ENCODE results near the gene PTMS. TPM values are rescaled to one million over a fixed set of nuclear protein-coding genes. Genes with fewer than 3 reads are reported as not detected.

Gene PTMS
- total and polyA plus RNA-seq, 2 donors (not counting 3 experiments of a cell fraction or from before 2014, with no cell fraction given) = 555 to 661 TPM

DNA sequence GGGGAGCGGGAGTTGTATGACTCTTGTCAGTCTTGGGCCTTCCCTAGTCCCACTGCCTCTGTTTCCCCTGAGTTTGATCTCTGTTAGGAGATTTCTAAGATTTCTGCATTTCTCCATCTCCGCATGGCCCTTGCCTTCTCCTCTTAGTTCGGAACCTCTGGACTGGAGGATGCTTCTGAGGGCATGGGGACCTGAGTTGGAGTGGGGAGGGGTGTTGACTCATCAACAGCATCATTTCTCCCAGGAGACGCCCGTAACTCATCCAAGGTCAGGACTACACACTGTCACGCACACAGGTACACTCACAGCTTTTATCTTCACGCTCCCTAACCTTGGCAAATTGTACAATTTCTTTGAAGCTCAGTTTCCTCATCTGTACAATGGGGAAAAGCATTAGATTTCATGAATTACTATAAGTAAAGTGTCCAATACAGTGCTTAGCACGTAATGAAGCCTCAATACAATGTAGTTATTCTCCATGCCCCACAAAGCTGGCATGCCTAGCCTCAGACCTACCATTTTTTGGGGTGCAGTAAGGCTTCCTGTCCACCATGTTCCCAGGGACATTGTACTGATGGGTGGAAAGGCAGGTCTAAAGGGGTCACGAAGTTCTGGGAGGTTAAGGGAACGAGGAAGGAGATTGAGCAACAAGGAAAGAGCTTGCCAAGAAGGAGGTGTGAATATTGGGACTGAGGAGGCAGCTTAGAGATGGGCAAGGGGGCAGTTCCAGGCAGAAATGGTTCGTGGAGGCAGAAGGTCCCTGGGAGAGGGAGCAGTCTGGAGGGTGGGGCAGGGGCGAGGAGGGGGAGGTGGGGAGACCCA, 5.6 kb downstream of the PTMS start:
- CTCF ChIA-PET = interaction anchor here (1.8 to 8.4 kb wide), 2 partner anchors 18 to 53 kb away, joined by 5 to 234 read pairs; partner anchors contain the start of gene MLF2
- H3K4me2 ChIP-seq (ENCODE audit: insufficient read depth, low read length) = no peak overlapping the region

DNA sequence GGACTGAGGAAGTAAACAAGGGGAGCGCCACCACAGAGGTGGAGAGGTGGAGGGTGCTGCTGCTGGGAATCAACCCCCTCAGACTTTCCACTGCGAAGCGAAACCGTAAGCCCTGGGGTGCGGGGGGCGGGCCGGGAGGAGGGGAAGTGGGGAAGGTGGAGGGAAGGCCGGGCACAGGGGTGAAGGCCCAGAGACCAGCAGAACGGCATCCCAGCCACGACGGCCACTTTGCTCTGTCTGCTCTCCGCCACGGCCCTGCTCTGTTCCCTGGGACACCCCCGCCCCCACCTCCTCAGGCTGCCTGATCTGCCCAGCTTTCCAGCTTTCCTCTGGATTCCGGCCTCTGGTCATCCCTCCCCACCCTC, 6.2 kb downstream of the PTMS start, which contains the start of gene LAG3:
TSS of gene LAG3 (plus strand) at position 190 of the 365 bp plus-strand sequence. CDS start 333 bp downstream, outside the sequence.
- Histone ChIP-seq H3K4me2 (ENCODE audit: insufficient read depth, low read length) (no peak within 1 kb of the TSS), H3K79me2 (ENCODE audit: control insufficient read depth, insufficient read depth, low read length) (peaks cover 24% of the 10 kb centered on the region), H3K36me3 (ENCODE audit: control insufficient read depth in 2 of 2, extremely low read depth in 1 of 2, insufficient read depth in 2 of 2, low read length in 2 of 2) (peaks cover 0 to 29% of the 10 kb centered on the region in 2 experiments), H3K27ac (ENCODE audit: insufficient read depth, low read depth, low read length) (no peak within 1 kb of the TSS), H3K9ac (replicated peaks; ENCODE audit: extremely low read depth, insufficient read depth, low read length) (no peak within 1 kb of the TSS), H2AFZ (ENCODE audit: low read depth, low read length) (no peak within 1 kb of the TSS), H3K4me3 (replicated peaks in 1 of 3; ENCODE audit: insufficient read depth in 1 of 3, low read depth in 1 of 3, low read length in 3 of 3) (no peak within 1 kb of the TSS), H3K27me3 (ENCODE audit: control insufficient read depth in 2 of 2, insufficient read depth in 2 of 2, low read length in 2 of 2) (no peaks in the 10 kb centered on the region), H3K4me1 (ENCODE audit: control insufficient read depth, extremely low read depth, insufficient read depth, low read length) (peaks cover 13% of the 10 kb centered on the region), H4K20me1 (replicated peaks; ENCODE audit: control insufficient read depth, extremely low read depth, insufficient read depth, low read length) (no peaks in the 10 kb centered on the region), H3K9me1 (replicated peaks; ENCODE audit: control insufficient read depth, extremely low read depth, insufficient read depth, low read length) (no peaks in the 10 kb centered on the region), H3K9me3 (replicated peaks; ENCODE audit: control insufficient read depth, insufficient read depth, low read length) (no peaks in the 10 kb centered on the region)
- intact Hi-C loops (cut with micrococcal nuclease) = no loop called here
- dilution Hi-C loops (cut with MboI; ENCODE audit: extremely low pct_ligation_motif_present, low sequenced_read_pairs) = no loop called here
- FAIRE-seq = no peak
- no peak for DNase-seq (ENCODE audit: low read depth, low spot score)
- CTCF ChIA-PET = interaction anchor here (1.8 to 8.4 kb wide), 2 partner anchors 19 to 53 kb away, joined by 5 to 234 read pairs; partner anchors contain the start of gene MLF2
- BruUV-seq (replicated peaks) = no TSS peak
- POLR2A ChIA-PET = interaction anchor here (0.7 kb wide), 1 partner anchor 99 kb away, joined by 8 read pairs; no protein-coding TSS in a partner anchor
- TF ChIP-seq, protein P1, sequence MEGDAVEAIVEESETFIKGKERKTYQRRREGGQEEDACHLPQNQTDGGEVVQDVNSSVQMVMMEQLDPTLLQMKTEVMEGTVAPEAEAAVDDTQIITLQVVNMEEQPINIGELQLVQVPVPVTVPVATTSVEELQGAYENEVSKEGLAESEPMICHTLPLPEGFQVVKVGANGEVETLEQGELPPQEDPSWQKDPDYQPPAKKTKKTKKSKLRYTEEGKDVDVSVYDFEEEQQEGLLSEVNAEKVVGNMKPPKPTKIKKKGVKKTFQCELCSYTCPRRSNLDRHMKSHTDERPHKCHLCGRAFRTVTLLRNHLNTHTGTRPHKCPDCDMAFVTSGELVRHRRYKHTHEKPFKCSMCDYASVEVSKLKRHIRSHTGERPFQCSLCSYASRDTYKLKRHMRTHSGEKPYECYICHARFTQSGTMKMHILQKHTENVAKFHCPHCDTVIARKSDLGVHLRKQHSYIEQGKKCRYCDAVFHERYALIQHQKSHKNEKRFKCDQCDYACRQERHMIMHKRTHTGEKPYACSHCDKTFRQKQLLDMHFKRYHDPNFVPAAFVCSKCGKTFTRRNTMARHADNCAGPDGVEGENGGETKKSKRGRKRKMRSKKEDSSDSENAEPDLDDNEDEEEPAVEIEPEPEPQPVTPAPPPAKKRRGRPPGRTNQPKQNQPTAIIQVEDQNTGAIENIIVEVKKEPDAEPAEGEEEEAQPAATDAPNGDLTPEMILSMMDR (IDR thresholded peaks at IDR 0.05; ENCODE audit: extremely low read depth in 1 of 2, insufficient read depth in 1 of 2, low read depth in 1 of 2, low read length in 2 of 2) = no peak
- TF ChIP-seq FOS (IDR thresholded peaks at IDR 0.05; ENCODE audit: borderline replicate concordance, insufficient read depth, low read length) (no peak), POLR2AphosphoS5 (IDR thresholded peaks at IDR 0.05; ENCODE audit: insufficient read depth, low read depth, low read length) (no peak), EZH2 (IDR thresholded peaks at IDR 0.05; ENCODE audit: borderline replicate concordance, low read depth, low read length, severe bottlenecking) (no peak), JUN (IDR thresholded peaks at IDR 0.05; ENCODE audit: borderline replicate concordance, insufficient read depth, insufficient read length, low read depth) (no peak), MYC (IDR thresholded peaks at IDR 0.05; ENCODE audit: low read depth, low read length) (no peak), GATA2 (IDR thresholded peaks at IDR 0.05; ENCODE audit: insufficient read depth, insufficient read length, low read depth, low read length) (no peak), POLR2A (IDR thresholded peaks at IDR 0.05; ENCODE audit: low read depth, low read length) (no peak), MAX (IDR thresholded peaks at IDR 0.05; ENCODE audit: insufficient read depth, insufficient read length) (no peak)

More for the DNA sequence above, 5.6 kb downstream of the PTMS start:
- no peaks in the 10 kb centered on the region for H3K27me3 ChIP-seq (ENCODE audit: control insufficient read depth in 2 of 2, insufficient read depth in 2 of 2, low read length in 2 of 2)
- BruUV-seq (replicated peaks) = no TSS peak
- dilution Hi-C loops (cut with MboI; ENCODE audit: extremely low pct_ligation_motif_present, low sequenced_read_pairs) (no loop called here), intact Hi-C loops (cut with micrococcal nuclease) (no loop called here)
- no peaks in the 10 kb centered on the region for H4K20me1 ChIP-seq (replicated peaks; ENCODE audit: control insufficient read depth, extremely low read depth, insufficient read depth, low read length)
- H3K27ac ChIP-seq (ENCODE audit: insufficient read depth, low read depth, low read length) = no peak overlapping the region
- no peak for DNase-seq (ENCODE audit: low read depth, low spot score)
- peaks cover 0 to 29% of the 10 kb centered on the region in 2 experiments for H3K36me3 ChIP-seq (ENCODE audit: control insufficient read depth in 2 of 2, extremely low read depth in 1 of 2, insufficient read depth in 2 of 2, low read length in 2 of 2)
- peaks cover 30% of the 10 kb centered on the region for H3K79me2 ChIP-seq (ENCODE audit: control insufficient read depth, insufficient read depth, low read length)
- H3K9me3 ChIP-seq (replicated peaks; ENCODE audit: control insufficient read depth, insufficient read depth, low read length) = no peaks in the 10 kb centered on the region
- POLR2A ChIA-PET = interaction anchor here (0.7 to 0.9 kb wide), 3 partner anchors 18 to 100 kb away, joined by 3 to 8 read pairs (median 4); partner anchors contain the start of gene MLF2
- peaks cover 13% of the 10 kb centered on the region for H3K4me1 ChIP-seq (ENCODE audit: control insufficient read depth, extremely low read depth, insufficient read depth, low read length)
- H3K9ac ChIP-seq (replicated peaks; ENCODE audit: extremely low read depth, insufficient read depth, low read length) = no peak overlapping the region
- FAIRE-seq = no peak
- no peak overlapping the region for H2AFZ ChIP-seq (ENCODE audit: low read depth, low read length)
- H3K4me3 ChIP-seq (replicated peaks in 1 of 3; ENCODE audit: insufficient read depth in 1 of 3, low read depth in 1 of 3, low read length in 3 of 3) = no peak overlapping the region
- TF ChIP-seq GATA2 (IDR thresholded peaks at IDR 0.05; ENCODE audit: insufficient read depth, insufficient read length, low read depth, low read length) (no peak), MAX (IDR thresholded peaks at IDR 0.05; ENCODE audit: insufficient read depth, insufficient read length) (no peak)
- H3K9me1 ChIP-seq (replicated peaks; ENCODE audit: control insufficient read depth, extremely low read depth, insufficient read depth, low read length) = no peaks in the 10 kb centered on the region
